GM19438 (cell line): Measurements from ENCODE around the gene OR5AC2.

ENCODE experiments used
- ATAC-seq: cut with Tn5 transposase; IDR thresholded peaks from one replicate; pipeline ENCODE4 v1.9.1; 2021; ENCODE audit warnings: low read depth; ENCODE audit not compliant: unreplicated experiment

Gene OR5AC2

DNA sequence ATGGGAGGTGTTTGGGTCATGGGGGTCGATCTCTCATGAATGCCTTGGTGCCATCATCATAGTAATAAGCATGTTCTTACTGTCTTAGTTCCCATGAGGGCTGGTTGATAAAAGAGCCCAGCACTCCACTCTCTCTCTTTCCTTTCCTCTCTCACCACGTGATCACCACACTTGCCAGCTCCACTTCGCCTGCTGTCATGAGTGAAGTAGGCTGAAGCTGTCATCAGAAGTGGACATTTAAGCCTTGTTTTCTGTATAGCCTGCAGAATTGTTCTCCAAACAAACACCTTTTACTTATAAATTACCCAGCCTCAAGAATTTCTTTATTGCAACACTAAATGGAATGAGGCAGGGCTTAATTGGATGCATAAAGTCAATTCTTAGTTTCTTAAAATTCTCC is 49.7 kb downstream of the OR5AC2 start:
- no peak for ATAC-seq
